ENCODE measurements around the gene ELL2.
"Not testable (repeated sequence)": the region's sequence is repeated elsewhere in the genome, so short reads cannot be mapped to it uniquely, and the experiment has no call there.

The ELL2 gene

DNA sequence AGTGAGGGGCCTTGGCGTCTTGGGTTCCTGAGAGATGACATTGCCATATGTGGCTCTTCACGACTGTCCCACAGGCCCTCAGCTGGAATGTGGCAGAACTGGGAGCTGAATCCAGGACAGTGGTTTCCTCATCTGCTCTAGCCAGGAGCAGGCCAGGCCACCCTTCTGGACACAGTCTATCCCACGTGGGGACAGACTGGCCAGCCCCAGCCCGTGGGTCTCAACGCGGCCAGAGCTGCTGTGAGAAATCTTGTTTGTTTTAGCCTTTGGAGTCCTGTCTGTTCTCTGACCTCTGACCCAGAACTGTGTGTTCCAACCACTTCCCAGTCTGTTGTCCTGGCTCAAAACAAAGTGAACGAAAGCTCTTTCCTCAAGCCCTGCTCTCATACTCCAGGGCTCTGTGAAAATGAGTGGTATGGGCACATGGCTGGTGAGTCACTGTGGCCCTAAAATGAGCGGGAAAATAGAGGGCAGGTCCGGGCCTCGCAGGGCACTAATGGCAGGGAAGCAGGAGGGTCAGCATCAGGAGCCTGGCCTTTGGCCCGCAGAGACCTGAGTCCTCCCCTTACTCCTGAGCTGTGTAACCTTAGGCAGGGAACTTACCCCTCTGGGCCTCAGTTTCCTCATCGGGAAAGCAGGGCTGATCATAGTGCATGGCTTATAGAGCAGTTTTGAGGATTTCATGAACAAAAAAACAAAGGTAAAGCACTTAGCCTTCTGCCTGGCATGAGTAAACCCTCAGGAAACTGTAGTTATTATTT lies 104.3 kb downstream of the ELL2 start:
- H3K27me3 Mint-ChIP-seq, result no peaks in the 10 kb centered on the region
- DNase-seq, result no peak
- peak overlapping the region; percentile 24 for H3K27ac Mint-ChIP-seq
- no peak overlapping the region for H3K4me3 Mint-ChIP-seq
- H3K36me3 Mint-ChIP-seq (ENCODE audit: low read depth), result no peaks in the 10 kb centered on the region
- H3K4me1 Mint-ChIP-seq (ENCODE audit: low read depth), result peaks cover 47% of the 10 kb centered on the region
- H3K9me3 Mint-ChIP-seq, result no peaks in the 10 kb centered on the region

DNA sequence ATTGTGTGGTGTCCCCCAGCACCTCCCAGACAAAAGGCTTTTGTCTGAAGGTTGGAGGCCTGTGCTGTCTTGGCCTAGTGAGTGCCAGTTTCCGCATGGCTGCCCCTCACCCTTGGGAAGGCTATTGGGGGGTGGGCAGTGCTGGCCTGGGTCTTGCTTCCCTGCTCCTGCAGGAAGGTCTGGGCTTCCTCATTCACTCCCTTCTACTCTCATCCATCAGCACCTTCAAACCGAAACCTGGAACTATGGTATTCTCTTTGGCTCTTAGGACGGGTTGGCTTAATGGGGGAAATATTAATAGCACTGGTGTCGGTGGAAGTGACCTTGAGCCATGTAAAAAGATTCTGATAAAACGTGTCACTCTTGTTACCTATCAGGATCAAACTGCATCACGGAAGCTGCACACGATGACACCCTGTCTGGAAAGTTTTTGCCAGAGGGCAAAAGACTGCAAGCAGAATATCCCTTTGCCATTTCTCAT lies 105.1 kb downstream of the ELL2 start:
- DNase-seq, result no peak
- no peak overlapping the region for H3K4me3 Mint-ChIP-seq
- peaks cover 39% of the 10 kb centered on the region for H3K4me1 Mint-ChIP-seq (ENCODE audit: low read depth)
- H3K36me3 Mint-ChIP-seq (ENCODE audit: low read depth), result no peaks in the 10 kb centered on the region
- H3K27ac Mint-ChIP-seq, result no peak overlapping the region
- H3K27me3 Mint-ChIP-seq, result no peaks in the 10 kb centered on the region
- no peaks in the 10 kb centered on the region for H3K9me3 Mint-ChIP-seq

GRCh38 chr5:95853490-95853889 lies 108.2 kb downstream of the ELL2 start:
- H3K4me1 Mint-ChIP-seq (ENCODE audit: low read depth), result peaks cover 13% of the 10 kb centered on the region
- no peaks in the 10 kb centered on the region for H3K9me3 Mint-ChIP-seq
- no peak overlapping the region for H3K4me3 Mint-ChIP-seq
- DNase-seq, result peak; percentile 8
- no peaks in the 10 kb centered on the region for H3K36me3 Mint-ChIP-seq (ENCODE audit: low read depth)
- H3K27ac Mint-ChIP-seq, result no peak overlapping the region
- H3K27me3 Mint-ChIP-seq, result no peaks in the 10 kb centered on the region

GRCh38 chr5:95852567-95852966 lies 109.1 kb downstream of the ELL2 start:
- Mint-ChIP-seq H3K27ac (no peak overlapping the region), H3K4me1 (ENCODE audit: low read depth) (peaks cover 6% of the 10 kb centered on the region), H3K4me3 (no peak overlapping the region), H3K36me3 (ENCODE audit: low read depth) (no peaks in the 10 kb centered on the region), H3K9me3 (no peaks in the 10 kb centered on the region), H3K27me3 (no peaks in the 10 kb centered on the region)
- DNase-seq, result no peak

DNA sequence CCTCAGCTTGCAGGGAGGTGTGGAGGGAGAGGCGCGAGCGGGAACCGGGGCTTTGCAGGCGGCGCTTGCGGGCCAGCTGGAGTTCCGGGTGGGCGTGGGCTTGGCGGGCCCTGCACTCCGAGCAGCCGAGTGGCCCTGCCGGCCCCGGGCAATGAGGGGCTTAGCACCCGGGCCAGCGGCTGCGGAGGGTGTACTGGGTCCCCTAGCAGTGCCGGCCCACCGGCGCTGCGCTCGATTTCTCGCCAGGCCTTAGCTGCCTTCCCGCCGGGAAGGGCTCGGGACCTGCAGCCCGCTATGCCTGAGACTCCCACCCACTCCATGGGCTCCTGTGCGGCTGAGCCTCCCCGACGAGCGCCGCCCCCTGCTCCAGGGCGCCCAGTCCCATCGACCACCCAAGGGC lies 110.5 kb downstream of the ELL2 start:
- H3K4me1 Mint-ChIP-seq (ENCODE audit: low read depth); H3K9me3 Mint-ChIP-seq; H3K27ac Mint-ChIP-seq; H3K4me3 Mint-ChIP-seq; H3K27me3 Mint-ChIP-seq; H3K36me3 Mint-ChIP-seq (ENCODE audit: low read depth): not testable (repeated sequence)
- DNase-seq, result peak; percentile 22

GRCh38 chr5:95850391-95850894 lies 111.2 kb downstream of the ELL2 start:
- Mint-ChIP-seq H3K27ac (no peak overlapping the region), H3K4me3 (no peak overlapping the region), H3K36me3 (ENCODE audit: low read depth) (no peaks in the 10 kb centered on the region), H3K9me3 (no peaks in the 10 kb centered on the region), H3K27me3 (no peaks in the 10 kb centered on the region), H3K4me1 (ENCODE audit: low read depth) (peaks cover 5% of the 10 kb centered on the region)
- DNase-seq, result no peak

DNA sequence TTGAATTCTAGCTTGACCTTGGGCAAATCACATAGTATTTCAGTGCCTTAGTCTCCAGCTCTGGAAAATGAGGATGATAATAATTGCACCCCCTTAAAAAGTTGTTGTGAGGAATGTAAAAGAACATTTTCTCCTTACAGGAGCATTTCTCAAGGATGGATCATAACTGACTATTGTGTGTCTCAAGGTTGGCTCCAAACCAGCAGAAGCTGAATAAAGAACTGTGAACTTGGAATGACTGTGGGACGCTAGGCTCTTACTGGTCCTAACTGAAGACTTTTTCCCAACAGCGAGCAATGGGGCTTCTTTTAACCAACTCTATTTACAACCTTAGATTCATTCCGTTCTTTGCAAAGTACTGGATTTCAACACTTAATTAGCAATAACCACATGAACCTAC lies 113.0 kb downstream of the ELL2 start:
- Mint-ChIP-seq H3K4me1 (ENCODE audit: low read depth) (peaks cover 7% of the 10 kb centered on the region), H3K27ac (no peak overlapping the region), H3K4me3 (no peak overlapping the region), H3K36me3 (ENCODE audit: low read depth) (no peaks in the 10 kb centered on the region), H3K27me3 (no peaks in the 10 kb centered on the region), H3K9me3 (no peaks in the 10 kb centered on the region)
- DNase-seq, result no peak

DNA sequence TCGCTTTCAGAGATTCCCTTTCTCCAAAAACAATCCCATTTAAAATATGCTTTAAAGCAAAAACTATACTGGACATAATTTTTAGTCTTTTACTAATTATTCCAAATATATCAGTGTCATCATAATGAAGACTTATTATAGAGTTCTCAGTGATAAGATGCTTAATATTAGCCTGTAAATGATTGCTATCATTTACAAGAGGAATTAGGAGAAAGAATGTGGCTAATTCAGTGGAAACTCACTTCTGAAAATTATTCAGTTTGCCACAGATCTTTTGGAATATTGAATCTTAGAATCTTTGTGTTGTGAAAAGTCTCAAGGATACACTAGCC lies 114.4 kb downstream of the ELL2 start:
- peaks cover 20% of the 10 kb centered on the region for H3K4me1 Mint-ChIP-seq (ENCODE audit: low read depth)
- no peaks in the 10 kb centered on the region for H3K9me3 Mint-ChIP-seq
- no peaks in the 10 kb centered on the region for H3K27me3 Mint-ChIP-seq
- no peak overlapping the region for H3K4me3 Mint-ChIP-seq
- H3K27ac Mint-ChIP-seq, result no peak overlapping the region
- no peak for DNase-seq
- no peaks in the 10 kb centered on the region for H3K36me3 Mint-ChIP-seq (ENCODE audit: low read depth)

DNA sequence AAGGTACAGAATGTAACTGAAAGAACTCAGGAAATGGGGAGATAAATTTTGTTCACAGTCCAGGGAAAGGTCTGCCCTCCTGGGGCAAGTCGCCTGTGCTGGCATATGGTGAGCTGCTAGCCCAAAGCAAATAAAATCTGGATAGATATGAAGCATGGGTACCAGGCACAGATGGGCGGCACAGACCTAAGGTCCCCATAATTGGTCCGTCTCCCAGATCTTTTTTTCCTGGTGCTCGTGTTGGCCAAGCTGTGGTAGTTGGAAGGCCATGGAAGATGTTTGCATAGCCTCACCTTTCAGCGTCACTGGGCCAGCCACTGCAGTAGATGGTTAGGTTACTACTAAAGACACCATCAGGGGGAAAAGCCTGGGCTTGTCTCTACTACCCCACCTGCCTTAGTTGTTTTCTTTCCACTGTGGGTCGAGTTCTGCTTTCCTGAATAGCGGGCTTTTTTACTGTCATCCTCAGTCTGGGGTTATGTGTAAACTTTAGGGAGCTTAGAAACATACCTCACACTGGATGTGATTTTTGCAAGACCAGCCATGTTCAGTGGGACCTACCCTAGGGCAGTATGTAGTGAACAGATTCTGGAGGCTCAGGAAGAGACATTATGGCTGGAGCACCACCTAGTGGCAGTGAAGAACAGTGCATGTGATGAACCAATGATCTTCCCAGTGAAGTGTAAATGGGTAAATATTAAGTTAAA lies 114.9 kb downstream of the ELL2 start:
- Mint-ChIP-seq H3K4me1 (ENCODE audit: low read depth) (peaks cover 20% of the 10 kb centered on the region), H3K9me3 (no peaks in the 10 kb centered on the region), H3K27ac (no peak overlapping the region), H3K27me3 (no peaks in the 10 kb centered on the region), H3K36me3 (ENCODE audit: low read depth) (no peaks in the 10 kb centered on the region), H3K4me3 (no peak overlapping the region)
- DNase-seq, result peak; percentile 69

DNA sequence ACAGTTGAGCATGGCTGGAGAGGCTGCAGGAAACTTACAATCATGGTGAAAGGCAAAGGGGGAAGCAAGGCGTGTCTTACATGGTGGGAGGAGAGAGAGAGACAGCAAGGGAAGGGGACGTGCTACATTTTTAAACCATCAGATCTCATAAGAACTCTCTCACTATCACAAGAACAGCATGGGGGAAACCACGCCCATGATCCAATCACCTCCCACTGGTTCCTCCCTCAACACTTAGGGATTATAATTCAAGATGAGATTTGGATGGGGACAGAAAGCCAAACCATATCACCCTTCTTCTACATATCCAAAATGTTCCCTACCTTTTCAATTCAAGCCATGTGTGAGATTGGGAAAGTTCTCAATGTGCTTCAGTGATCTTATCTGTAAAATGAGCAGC lies 116.3 kb downstream of the ELL2 start:
- H3K9me3 Mint-ChIP-seq, result no peaks in the 10 kb centered on the region
- H3K4me1 Mint-ChIP-seq (ENCODE audit: low read depth), result peaks cover 17% of the 10 kb centered on the region
- no peaks in the 10 kb centered on the region for H3K36me3 Mint-ChIP-seq (ENCODE audit: low read depth)
- H3K4me3 Mint-ChIP-seq, result no peak overlapping the region
- H3K27me3 Mint-ChIP-seq, result no peaks in the 10 kb centered on the region
- DNase-seq, result peak; percentile 18
- H3K27ac Mint-ChIP-seq, result no peak overlapping the region

GRCh38 chr5:95843733-95844223 lies 117.9 kb downstream of the ELL2 start:
- Mint-ChIP-seq H3K27ac (peak overlapping the region; percentile 94), H3K9me3 (no peaks in the 10 kb centered on the region), H3K4me1 (ENCODE audit: low read depth) (peaks cover 17% of the 10 kb centered on the region), H3K27me3 (no peaks in the 10 kb centered on the region), H3K36me3 (ENCODE audit: low read depth) (no peaks in the 10 kb centered on the region), H3K4me3 (no peak overlapping the region)
- no peak for DNase-seq

DNA sequence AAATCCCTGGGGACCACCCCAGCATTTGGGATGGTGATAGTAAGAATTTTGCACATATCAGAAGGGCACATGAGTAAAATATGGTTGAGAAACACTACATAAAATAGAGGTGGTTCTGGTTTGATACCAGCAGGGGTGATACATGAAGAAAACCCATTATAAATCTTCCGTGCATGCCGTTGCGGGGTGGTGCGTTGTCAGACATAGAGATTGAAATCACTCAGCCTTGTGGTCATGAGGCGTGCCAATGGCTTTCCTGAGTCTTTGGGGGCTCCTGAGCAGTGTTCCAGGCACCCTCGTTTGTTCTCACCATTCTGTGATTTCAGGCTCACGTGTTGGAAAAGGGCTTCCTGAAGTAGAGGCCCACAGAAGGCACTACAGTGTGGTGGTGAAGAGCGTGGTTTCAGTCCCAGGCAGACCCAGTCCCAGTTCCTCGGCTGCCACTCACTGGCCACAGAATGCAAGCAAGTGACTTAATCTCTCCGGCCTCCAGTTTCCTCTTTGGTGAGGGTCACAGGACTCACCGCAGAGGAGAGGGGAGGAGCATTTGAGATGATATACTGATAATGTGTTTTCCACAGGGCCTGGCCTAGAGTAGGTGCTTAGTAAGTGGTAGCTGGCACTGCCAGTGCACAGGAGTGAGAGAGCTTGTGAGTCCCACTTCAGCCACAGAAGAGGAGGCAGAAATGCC lies 118.7 kb downstream of the ELL2 start:
- H3K4me3 Mint-ChIP-seq, result peak overlapping the region; percentile 21
- H3K9me3 Mint-ChIP-seq, result no peaks in the 10 kb centered on the region
- peak; percentile 77 for DNase-seq
- H3K27ac Mint-ChIP-seq, result peak overlapping the region; percentile 94
- H3K4me1 Mint-ChIP-seq (ENCODE audit: low read depth), result peaks cover 18% of the 10 kb centered on the region
- H3K27me3 Mint-ChIP-seq, result no peaks in the 10 kb centered on the region
- H3K36me3 Mint-ChIP-seq (ENCODE audit: low read depth), result no peaks in the 10 kb centered on the region

- H3K9me3 Mint-ChIP-seq, result no peaks in the 10 kb centered on the region
- no peak for DNase-seq
- no peaks in the 10 kb centered on the region for H3K36me3 Mint-ChIP-seq (ENCODE audit: low read depth)
- no peak overlapping the region for H3K4me3 Mint-ChIP-seq
- peak overlapping the region; percentile 94 for H3K27ac Mint-ChIP-seq
- peaks cover 26% of the 10 kb centered on the region for H3K4me1 Mint-ChIP-seq (ENCODE audit: low read depth)
- H3K27me3 Mint-ChIP-seq, result no peaks in the 10 kb centered on the region
Measured at GRCh38 chr5:95841914-95842812, 119.5 kb downstream of the ELL2 start.

Data from activated T-cell treated with anti-CD3 and anti-CD28 coated beads, Interleukin-2, amount 50 U/mL, for 24 hours (primary cell).